ENCODE results near the gene CCNY.

The CCNY gene

DNA sequence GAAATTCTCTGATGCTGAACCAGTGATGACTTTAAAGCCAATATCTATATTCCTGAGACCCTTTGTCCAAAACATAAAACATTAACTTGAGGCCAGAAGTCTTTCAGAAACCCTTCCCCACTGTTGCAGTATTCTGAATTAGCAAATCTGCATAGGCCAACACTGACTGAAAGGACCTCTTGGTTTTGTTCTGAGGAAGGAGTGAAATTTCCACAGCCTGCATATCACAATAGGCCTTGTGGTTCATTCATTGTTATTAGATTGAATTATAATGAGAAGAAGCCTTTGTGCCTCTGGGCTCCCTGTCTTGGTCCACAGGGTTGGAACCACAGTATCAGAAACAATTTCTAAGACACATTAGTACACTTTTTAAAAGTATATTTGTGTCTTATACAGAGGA is 90.3 kb downstream of the CCNY start:
- no peak for DNase-seq (ENCODE audit: low spot score)

DNA sequence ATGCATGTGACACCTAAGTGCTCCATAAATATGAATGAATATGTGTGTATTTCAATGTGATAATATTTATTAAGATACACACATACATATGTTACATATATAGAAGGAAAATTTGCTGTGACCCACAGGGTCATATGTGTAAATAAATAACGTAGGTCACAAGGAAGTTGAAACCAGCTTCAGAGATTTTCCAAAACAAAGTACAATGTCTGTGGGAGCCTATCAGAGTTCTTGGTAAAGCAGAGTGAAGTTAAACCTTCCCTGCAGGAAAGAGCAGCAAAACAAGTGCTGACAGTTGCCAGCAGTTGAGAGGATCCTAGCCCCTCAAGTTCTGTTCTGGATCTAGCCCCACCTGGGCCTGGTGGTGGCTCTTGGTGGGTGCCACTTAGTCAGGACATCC is 91.2 kb downstream of the CCNY start:
- no peak for DNase-seq (ENCODE audit: low spot score)

DNA sequence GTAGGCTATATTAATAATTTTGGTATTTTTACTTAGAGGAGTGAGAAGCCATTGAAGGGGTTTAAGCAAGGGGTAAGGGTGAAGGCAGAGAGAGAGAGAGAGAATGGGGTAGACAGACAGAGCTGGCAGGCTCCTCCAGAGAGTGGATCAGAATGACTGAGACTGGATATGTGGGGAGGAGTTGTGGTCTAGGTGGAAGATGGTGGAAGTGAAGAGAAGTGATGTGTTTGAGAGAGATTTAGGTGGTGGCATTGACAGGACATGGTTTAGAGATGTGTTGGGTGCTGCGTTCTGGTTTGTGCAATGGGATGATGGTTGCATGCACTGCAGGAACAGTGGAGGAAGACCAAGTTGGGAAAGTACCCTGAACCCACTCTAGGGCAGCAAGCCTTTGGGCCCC is 92.2 kb downstream of the CCNY start:
- DNase-seq (ENCODE audit: low spot score) = no peak

DNA sequence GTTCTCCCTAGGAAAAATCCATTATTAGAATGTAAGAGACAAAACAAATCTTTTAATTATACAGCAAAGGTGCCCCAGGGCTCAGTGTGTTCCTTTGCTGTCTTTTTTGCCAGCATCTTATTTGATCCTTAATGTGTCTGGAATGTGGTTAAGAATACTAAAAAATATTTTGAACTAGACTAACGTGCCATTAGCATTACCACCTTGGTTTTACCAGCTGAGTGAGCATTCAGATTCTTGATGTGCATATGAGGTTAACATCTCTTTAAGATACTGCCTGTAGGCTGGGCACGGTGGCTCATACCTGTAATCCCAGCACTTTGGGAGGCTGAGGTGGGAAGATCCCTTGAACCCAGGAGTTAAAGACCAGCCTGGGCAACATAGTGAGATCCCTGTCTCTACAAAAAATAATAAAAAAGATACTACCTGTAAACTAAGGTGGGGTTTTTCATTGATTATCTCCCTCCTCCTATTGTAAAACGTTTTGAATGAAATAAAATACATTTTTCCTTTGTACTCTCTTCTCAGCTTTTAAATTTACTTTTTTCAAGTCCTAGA is 96.6 kb downstream of the CCNY start:
- no peak for DNase-seq (ENCODE audit: low spot score)

DNA sequence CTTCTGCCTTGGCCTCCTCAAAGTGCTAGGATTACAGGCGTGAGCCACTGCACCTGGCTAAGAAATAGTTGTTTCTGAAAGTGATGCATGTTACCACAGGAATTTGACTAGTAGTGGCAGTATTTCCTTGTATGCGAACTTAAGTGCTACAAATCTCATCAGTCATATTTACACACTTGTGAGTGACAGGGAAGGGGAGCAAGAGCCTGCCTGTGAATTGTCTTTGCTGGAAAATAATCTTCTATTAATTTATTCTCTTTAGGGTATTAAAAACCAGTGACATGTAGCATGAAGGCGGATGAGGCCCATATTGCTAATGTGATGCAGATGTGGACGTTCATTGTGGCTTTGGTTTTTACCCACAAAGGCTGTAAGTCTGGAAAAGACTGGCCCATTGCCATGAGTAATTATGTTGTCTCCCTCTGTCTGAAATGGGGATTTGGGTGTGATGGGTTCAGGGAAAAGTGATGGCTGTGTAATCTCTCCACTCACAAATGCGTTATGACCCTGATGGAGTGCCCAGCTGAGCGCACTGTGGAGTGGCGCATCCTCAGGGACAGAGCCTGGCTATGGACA is 97.6 kb downstream of the CCNY start:
- no peak for DNase-seq (ENCODE audit: low spot score)

DNA sequence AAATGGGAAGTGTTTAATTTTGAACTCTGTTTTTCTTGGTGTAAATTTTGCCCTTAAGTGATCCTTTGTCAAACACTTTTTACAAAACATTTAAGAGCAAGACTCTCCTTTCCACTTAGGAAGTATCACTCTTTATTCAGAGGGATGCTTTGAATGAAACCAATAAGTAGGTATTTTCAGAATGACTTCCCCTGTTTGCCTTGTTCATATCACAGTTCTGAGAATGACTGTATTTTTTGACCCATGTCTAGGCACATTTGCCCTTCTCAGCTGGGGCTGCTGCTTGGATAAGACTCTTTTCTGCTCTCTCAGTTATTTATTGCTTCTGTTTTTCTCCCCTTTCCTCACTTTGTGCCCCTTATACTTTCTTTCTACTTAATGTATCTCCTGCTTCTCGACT is 98.2 kb downstream of the CCNY start:
- DNase-seq (ENCODE audit: low spot score) = no peak

DNA sequence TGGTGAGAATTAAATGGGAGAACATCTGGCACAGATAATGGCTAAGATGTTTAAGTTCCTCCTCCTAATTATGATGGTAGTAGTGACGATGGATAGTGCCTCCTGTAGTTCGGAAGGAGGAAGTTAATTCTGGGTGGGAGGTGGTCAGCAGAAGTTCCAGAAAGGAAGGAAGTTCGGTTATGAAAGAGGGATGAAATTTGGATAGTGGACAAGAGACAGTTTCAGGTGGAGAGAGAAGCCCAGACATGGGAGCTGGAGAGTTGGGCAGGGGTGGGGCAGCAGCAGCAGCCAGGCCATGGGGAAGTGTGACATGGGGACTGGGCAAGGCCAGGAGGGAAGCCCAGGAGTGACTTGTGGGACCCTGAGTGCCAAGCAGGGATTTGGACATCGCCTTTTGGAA is 99.5 kb downstream of the CCNY start:
- DNase-seq (ENCODE audit: low spot score) = no peak

DNA sequence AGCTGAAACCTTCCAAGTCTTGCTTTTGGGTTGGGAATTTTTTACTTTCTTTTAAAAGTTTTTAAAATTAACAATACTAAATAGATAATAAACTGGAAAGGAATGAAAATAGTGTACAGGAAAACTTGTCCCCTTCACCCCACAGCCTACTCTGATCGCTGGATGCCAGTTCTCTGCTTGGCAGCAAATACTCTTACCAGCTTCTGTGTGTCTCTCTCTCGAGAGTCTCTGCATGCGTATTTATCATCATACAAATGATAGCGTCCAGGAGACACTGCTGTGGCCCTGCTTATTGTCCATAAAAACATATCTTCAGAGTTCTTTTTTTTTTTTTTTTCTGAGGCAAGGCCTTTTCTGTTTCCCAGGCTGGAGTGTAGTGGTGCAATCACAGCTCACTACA is 101.5 kb downstream of the CCNY start:
- DNase-seq (ENCODE audit: low spot score) = no peak

DNA sequence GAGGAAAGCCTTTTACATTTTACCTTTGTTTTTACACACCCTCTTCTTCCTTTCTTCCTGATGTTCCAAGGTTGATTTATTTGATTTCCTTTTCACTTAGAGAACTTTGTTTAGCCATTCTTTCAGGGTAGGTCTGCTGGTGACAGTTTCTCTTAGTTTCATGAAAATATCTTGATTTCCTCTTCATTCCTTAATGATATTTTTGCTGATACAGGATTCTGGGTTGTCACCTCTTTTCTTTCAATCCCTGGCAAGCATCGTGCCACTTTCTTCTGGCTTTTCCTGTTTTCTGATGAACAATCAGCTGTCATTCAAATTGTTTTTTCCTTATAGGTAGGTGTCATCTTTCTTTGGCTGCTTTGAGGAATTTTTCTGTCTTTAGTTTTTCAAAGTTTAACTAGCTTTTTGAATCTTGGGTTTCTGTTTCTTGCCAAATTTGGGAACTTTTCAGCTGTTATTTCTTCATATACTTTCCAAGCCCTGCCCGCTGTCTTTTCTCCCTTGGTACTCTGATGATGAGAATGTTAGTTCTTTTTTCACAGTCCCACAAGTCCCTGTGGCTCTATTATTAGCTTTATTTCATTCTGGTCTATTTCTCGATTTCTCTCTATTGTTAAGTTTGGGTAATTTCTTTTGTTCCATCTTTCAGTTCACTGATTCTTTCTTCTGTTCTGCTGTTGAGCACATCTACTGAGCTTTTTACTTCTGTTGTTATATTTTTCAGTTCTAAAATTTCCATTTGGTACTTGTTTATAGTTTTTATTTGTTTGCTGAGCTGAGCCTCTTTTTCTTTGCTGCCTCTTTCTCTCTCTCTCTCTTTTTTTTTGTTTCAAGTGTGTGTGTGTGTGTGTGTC is 102.6 kb downstream of the CCNY start:
- DNase-seq (ENCODE audit: low spot score) = no peak

DNA sequence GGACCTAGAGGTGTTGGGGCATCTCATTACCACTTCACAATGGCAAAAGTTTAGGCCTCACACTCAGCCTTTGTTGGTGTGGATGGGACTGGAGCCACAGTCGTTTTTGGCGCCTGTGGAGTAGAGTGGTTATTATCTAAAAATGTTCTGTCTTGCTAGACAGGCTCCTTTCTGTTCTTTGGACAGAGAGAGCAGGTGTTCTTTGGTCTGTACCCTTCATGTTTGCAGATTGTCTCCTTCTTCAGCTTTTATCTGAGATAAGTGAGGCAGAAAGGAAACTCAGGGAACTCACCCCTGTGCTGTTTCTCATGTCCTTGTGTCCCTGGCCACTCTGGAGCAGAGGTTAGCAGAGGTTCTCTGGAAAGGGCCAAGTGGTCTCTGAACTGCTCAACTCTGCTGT is 103.7 kb downstream of the CCNY start:
- DNase-seq (ENCODE audit: low spot score) = no peak

DNA sequence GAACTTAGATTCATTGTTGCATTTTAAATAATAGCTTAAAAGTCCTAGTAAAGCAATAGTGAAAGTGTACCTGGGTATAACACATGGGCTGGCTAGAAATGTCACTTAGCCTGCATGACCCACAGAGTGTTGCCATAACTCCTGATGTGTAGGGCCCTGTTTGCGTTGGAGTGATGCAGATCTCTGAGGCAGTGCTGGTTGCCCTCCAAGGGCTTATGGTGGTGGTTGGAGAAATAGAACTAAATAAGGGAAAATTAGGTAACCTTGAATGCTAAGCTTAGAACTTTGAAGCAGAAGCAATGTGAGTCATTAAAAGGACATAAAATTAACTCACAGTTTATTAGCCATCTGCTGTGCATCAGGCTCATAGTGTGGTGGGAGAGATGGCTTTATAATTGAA is 105.7 kb downstream of the CCNY start:
- no peak for DNase-seq (ENCODE audit: low spot score)

DNA sequence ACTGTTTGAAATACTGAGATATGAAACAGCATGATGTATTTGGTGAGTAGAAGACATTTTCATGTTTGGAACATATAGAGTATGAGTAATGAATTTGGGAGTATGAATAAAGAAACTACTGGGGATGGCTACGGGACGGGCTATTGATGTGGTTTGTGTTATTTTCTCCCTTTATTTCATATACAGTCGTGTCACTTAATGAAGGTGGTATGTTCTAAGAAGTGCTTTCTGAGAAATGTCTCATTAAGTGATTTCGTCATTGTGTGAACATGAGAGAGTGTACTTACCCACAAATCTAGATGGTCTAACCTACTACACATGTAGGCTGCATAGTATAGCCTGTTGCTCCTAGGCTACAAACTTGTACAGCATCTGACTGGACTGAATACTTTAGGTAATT is 106.3 kb downstream of the CCNY start:
- no peak for DNase-seq (ENCODE audit: low spot score)

DNA sequence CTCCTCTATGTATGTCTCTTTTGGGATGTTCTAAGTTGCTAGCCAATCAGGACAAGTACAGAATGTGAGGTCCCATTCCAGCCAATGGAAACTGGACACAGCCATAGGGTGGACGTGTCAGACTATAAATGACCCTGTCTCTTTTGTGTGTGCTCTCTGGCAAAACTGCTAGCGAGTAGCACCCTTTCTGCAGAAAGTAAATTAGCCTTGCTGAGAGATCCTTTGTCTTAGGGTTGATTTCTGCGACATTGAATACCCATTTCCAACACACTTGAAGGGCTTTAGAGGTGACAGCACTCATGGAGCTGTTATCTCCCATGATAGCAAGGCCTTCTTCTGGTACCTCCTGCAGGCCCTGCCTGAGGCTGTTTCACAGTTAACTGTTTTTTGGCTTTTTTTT is 107.5 kb downstream of the CCNY start:
- DNase-seq (ENCODE audit: low spot score) = no peak

DNA sequence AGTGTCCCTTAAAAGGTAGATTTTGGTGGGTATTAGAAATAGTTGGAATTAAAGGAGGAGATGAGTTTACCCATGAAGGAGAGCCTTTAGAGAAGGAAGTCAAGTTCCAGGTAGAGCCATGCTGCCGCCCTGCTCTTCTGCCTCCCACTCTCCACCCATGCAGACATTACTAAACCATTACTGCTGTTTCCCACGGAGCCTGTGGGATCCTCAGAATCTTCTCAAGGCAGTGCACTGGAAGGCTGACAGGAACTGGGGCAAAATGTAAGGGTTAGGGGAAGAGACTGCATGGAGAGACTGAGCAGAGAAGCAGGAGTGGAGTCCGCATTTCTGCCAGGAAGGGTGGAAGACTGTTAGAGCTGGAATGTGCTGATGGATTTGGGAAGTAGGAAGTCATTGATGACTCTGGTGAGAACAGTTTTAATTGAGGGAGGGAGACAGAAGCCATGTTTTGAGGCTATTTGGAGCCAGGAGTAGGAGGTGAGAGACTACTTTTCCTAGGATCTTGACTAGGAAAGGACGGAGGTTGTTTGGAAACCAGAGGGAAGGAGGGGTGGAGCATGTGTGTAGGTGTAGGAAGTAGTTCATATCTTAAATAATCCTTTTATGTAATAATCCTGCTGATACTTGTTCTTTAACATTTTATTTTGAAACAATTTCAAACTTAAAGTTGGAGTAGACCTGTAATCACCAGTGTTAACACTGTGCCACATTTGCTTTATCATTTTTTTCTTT is 109.0 kb downstream of the CCNY start:
- no peak for DNase-seq (ENCODE audit: low spot score)

DNA sequence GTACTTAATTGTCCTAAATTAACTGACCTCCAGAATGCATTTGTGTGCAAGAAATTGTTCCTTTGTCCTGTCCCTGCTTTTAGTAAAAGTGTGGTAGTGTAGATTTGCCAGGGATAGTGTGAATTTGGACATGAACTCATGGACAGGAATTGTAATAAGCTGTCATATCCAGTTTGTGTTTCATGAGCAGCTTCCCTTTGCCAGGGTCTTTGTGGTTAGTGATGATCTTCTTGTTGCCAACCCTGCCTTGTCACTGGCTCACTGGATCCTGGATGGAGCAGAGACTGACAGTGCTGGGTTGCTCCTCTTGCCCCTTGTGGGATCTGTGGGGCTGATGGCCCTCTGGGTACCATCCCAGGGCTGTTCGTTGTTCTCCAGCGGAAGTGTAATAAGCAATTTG is 110.1 kb downstream of the CCNY start:
- DNase-seq (ENCODE audit: low spot score) = no peak

DNA sequence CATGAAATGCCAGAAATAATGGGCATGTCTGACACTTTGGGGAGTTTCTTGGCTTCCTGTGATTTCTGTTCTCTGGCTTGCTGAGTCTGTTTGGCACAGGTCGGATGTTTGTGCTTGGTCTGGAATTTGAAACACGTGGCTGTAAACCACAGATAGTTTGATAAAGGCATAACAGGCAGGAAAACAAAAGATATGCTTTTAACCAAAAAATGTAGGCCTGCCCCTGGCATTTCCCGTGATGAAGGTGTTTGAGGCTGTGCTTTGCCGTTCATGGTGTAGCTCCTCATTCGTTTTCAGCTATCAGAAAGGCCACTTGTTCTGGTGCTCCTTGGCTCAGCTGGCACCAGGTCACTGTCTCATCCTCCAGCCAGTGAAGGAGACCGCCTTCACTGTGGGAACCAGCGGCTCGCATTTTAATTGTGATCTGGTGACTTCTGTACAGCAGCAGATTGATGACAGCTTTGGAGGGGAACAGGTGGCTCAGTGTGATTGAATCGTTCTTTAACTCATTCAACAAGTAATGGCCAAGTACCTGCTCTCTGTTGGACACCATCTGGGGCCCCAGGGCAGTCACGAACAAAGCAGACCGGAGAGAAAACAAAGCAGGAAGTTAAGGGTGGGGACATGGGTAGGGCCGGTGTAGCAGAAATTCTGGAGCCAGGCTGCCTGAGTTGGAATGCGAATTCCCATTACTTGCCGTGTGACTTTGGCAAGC is 111.5 kb downstream of the CCNY start:
- no peak for DNase-seq (ENCODE audit: low spot score)

DNA sequence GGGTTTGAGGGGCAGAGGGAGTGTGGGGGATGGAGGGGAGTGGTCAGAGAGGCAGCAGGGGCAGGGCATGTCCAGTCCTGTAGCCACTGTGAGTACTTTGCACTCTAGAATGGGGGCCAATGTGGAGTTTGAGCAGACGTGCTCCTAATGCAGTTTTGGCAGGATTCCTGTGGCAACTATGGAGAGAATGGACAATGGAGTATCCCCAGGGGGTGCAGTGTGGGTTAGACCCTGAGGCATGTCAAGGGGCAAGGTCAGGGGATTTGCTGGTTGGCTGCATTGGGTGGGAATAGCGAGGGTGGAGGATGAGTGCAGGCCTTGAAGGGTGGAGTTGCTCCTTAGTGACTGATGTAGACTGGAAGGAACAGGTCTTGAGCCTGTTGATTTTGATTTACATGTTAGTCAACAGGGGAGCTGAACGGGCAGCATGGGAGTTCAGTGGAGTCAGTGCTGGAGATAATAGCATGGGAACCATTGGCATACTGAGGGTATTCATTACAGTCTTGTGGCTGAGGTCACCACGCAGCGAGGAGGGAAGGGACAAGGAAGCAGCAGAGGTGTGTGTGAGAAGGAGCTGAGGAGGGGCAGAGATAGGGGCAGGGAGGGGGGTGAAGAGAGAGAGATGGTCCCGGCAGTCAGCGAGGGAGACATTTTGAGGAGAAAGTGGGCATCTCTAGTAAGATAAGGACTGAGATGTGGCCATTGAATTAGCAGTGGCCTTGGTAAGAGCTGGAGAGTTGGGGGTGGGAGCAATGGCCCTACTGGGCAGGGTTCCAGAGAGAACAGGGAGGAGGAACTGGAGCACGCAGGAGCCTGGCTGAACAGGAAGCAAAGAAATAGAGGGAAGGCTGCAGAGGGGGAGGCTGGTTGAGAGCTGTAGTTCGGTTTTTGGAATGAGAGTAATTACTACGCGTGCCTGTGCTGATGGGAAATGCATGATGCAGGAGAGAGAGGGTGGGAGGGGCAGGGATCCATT is 112.7 kb downstream of the CCNY start:
- no peak for DNase-seq (ENCODE audit: low spot score)

DNA sequence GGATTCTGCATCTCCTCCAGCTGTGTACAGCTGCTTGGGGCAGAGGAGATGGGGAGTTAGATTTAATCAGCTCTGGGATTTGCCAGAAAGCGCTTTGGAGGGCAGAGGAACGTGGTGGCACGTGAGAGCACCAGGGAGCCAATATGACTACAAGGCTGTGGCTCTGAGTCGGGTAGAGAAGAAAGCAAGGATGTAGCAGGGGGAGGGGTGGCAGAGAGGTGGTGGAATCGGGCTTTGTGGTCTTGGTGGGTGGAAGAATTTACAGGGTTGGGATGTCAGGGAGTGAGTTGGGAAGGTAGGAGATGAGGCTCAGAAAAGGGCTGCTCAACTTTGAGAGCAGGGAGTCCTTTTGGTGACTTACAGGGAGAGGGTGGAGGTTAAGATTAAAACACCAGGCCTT is 113.6 kb downstream of the CCNY start:
- no peak for DNase-seq (ENCODE audit: low spot score)

DNA sequence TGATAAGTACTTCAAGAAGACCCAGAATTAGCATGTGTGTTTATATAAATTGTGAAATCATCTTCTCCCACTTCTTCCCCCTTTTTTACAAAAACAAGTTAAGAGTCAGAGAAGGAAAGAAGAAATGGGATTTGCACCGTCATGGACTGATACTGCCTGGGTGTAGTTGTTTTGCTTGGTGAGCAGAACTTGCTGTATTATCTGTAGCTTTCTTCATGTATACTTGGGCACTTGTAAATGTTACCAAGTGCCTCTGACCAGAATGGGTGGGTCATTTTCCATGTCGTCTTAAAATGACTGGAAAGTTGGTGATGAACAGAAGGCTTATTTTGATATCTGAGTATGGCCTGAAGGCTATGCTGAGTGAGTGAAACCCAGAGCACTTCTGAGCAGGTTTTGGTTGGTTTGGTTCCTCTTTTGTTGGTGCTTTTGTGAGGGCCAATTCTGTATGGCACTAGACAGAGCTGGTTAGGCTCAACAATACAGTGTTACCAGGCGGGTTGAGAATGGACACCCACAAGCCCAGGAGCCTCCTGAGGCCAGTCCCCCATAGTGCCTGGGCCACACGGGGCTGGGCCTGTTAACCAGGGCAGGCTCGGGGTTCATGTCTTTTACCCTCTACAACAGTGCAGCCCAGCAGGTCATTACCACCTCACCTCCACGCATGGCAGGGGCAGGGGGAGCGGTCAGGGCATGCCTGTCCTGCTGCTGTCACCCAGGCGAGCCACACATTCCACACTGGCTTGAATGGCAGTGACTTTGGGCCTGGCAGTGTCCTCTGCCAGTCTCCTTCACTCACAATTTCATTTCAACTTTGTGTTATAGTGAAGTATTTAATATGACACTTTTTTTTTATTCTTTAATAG is 115.1 kb downstream of the CCNY start:
- DNase-seq (ENCODE audit: low spot score) = no peak

DNA sequence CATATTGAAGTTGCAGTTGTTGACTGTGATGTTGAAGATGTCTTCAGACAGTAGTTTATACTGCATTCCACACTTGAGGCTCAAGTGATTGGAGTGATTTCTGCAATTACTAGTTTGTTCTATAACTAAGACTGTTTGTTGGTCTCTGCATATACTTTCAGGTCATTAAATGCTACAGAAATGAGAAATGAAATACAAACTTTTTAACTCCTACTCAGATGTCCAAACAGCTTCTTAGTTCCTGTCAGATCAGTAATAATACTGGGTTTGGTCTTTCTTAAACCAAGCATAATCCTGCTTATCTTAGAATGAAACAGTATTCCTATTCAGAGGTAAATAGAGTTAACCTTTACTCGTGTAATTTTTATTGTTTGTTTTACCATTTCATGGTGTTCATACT is 115.9 kb downstream of the CCNY start:
- no peak for DNase-seq (ENCODE audit: low spot score)

Measured in left forelimb (tissue), 1 donor.